Chondrocyte (in vitro differentiated cells): ENCODE results near the gene NIBAN1. TPM values are rescaled to one million over a fixed set of nuclear protein-coding genes. Genes with fewer than 3 reads are reported as not detected.

ENCODE experiments used
- DNase-seq: peaks from one replicate; pipeline ENCODE4 v3.0.0; 2021; ENCODE audit warnings: mixed read lengths, low spot score
- H3K27ac Mint-ChIP-seq: one replicate; pipeline ENCODE4 v1.8.0; 2021; ENCODE audit warnings: mild to moderate bottlenecking, moderate library complexity, mixed read lengths; ENCODE audit not compliant: unreplicated experiment
- H3K27me3 Mint-ChIP-seq: 2 replicates; pipeline ENCODE4 v1.8.0; 2021; ENCODE audit warnings: low read depth, mixed read lengths
- H3K36me3 Mint-ChIP-seq: 2 replicates; pipeline ENCODE4 v1.8.0; 2021; ENCODE audit warnings: low read depth, mixed read lengths
- H3K4me1 Mint-ChIP-seq: 2 replicates; pipeline ENCODE4 v1.8.0; 2021; ENCODE audit warnings: low read depth, mild to moderate bottlenecking, mixed read lengths
- H3K4me3 Mint-ChIP-seq: one replicate; pipeline ENCODE4 v1.8.0; 2021; ENCODE audit warnings: mild to moderate bottlenecking, moderate library complexity, mixed read lengths; ENCODE audit not compliant: unreplicated experiment
- H3K9me3 Mint-ChIP-seq: 2 replicates; pipeline ENCODE4 v1.8.0; 2021; ENCODE audit warnings: low read depth, mixed read lengths
- total RNA-seq: library from RNA; stranded (reverse); gene quantifications from 3 replicates; pipeline ENCODE4 v1.2.1, GENCODE V29; 2021
- TF ChIP-seq, protein P1 (sequence below): fragments of 200-600 bp; sonication (generic); IDR thresholded peaks from 2 replicates; pipeline ENCODE4 v1.5.0; 2021; ENCODE audit warnings: antibody characterized with exemption, mild to moderate bottlenecking, moderate library complexity

Gene NIBAN1
- total RNA-seq, 1 donor from 2014 or later = 101 TPM

DNA sequence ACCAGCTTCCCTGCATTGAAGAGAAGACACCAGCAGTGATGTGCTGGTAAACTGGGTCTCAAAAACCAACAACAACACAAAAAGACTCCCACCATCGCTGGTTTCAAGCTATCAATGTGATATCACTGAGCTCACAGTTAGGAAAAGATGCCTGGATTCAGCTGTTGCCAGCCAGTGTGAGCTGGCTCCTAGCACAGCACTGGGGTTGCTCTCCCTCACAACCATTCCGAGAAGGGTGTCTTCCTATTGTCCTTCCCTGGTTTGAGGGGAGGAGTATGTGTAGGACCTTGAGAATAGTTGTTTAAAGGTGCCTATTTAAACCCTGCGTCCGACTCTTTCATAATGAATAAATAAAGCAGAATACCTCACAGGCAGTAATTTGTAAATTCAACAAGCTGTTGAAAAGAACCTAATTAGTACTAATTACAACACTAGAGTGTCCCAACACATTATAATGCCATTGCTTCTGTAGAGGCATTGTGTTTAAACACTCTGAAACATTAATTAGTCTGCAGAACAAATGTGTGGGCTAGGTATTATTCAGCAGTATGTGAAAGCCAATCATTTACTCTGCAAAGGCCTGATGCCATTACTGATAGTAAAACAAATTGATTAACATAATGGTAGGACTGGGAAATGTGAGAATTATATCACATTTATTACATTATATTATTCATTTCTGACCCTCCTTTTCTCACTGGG is 17.2 kb downstream of the NIBAN1 start:
- Mint-ChIP-seq H3K9me3 (no peaks in the 10 kb centered on the region), H3K27ac (no peak overlapping the region), H3K4me1 (peaks cover 32% of the 10 kb centered on the region), H3K27me3 (no peaks in the 10 kb centered on the region), H3K36me3 (peaks cover 4% of the 10 kb centered on the region), H3K4me3 (no peak overlapping the region)
- TF ChIP-seq, protein P1, sequence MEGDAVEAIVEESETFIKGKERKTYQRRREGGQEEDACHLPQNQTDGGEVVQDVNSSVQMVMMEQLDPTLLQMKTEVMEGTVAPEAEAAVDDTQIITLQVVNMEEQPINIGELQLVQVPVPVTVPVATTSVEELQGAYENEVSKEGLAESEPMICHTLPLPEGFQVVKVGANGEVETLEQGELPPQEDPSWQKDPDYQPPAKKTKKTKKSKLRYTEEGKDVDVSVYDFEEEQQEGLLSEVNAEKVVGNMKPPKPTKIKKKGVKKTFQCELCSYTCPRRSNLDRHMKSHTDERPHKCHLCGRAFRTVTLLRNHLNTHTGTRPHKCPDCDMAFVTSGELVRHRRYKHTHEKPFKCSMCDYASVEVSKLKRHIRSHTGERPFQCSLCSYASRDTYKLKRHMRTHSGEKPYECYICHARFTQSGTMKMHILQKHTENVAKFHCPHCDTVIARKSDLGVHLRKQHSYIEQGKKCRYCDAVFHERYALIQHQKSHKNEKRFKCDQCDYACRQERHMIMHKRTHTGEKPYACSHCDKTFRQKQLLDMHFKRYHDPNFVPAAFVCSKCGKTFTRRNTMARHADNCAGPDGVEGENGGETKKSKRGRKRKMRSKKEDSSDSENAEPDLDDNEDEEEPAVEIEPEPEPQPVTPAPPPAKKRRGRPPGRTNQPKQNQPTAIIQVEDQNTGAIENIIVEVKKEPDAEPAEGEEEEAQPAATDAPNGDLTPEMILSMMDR = no peak
- no peak for DNase-seq

DNA sequence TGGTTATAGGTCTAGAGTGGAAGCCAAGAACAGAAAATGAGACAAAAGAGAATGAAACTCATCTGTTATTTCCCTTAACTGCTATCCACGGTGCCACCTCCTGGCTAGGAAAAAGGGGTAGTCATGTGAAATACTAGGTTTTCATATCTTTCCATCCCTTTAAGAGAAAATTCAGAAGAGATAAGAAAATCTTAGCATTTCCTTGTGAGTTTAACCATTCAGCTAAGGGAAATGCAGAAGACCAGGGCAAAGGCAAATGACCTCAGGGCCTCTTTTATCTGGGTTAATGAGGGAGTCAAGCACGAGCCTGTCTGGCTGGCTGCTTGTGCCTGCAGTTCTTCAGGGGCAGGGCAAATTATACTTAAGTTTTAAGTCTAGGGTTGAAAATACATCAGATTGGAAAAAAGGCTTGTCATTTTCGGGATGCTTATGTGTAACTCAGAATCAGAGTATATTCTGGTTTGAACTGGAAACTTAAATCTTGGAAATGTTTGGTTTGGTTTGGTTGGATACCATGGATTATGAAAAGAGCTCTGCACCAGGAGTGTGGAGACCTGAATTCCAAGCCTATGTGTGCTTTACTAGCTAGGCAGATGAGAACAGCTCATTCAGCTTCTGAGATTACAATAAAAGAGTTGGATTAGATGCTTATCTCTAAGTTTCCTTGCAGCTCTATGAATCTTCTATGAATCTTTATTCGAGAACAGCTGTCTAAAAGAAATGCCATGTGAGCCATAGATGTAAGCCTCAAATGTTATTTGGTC is 19.9 kb downstream of the NIBAN1 start:
- Mint-ChIP-seq H3K4me3 (no peak overlapping the region), H3K9me3 (no peaks in the 10 kb centered on the region), H3K4me1 (peaks cover 27% of the 10 kb centered on the region), H3K27ac (peak overlapping the region; percentile 24), H3K36me3 (peaks cover 6% of the 10 kb centered on the region), H3K27me3 (no peaks in the 10 kb centered on the region)
- TF ChIP-seq, protein P1 = peak; percentile 56
- no peak for DNase-seq

DNA sequence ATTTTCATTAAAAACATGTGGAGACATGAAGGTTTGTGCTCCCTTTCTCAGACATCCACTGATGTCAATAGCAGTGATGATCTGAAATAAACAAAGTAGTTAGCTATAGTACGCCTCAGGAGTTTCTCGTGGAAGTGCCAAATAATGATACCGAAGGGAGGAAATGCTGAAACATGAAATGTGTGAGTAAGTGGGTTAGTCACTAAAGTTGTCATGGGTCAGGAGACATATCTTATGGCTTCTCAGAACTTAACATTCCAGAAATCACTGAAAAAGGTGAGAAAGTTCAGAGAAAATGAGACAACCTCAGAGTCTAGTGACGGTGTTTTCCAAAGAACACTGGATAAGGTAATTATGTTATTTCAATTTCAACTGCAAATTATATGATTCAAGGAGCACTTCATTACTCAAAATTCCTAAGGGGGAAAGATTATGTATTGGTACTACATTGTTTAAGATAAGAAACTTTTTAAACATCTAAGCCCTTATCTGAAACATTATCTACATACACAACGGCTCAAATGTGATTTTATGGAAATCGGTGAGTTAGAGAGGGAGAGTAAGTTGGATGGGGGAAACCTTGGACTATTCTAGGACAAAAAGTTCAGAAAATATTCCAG is 20.6 kb downstream of the NIBAN1 start:
- H3K36me3 Mint-ChIP-seq = peaks cover 6% of the 10 kb centered on the region

DNA sequence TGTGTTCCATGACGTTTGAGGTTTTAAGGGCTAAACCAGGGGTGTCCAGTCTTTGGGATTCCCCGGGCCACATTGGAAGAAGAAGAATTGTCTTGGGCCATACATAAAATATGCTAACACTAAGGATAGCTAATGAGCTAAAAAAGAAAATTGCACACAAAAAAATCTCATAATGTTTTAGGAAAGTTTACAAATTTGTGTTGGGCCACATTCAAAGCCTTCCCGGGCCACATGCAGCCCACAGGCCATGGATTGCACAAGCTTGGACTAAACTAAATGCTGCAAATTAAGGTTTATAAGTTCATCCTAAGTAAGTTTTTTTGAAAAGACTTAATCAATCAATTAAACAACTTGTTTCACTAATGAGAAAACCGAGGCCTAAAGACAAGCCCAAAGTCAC is 21.9 kb downstream of the NIBAN1 start:
- TF ChIP-seq, protein P1 = no peak
- H3K36me3 Mint-ChIP-seq = peaks cover 6% of the 10 kb centered on the region
- DNase-seq = no peak
- no peak overlapping the region for H3K27ac Mint-ChIP-seq
- no peak overlapping the region for H3K4me3 Mint-ChIP-seq
- no peaks in the 10 kb centered on the region for H3K27me3 Mint-ChIP-seq
- peaks cover 17% of the 10 kb centered on the region for H3K4me1 Mint-ChIP-seq
- no peaks in the 10 kb centered on the region for H3K9me3 Mint-ChIP-seq

More for the DNA sequence above, 20.6 kb downstream of the NIBAN1 start:
- no peaks in the 10 kb centered on the region for H3K27me3 Mint-ChIP-seq
- TF ChIP-seq, protein P1 = no peak
- H3K4me3 Mint-ChIP-seq = no peak overlapping the region
- DNase-seq = no peak
- no peaks in the 10 kb centered on the region for H3K9me3 Mint-ChIP-seq
- H3K4me1 Mint-ChIP-seq = peaks cover 20% of the 10 kb centered on the region
- H3K27ac Mint-ChIP-seq = peak overlapping the region; percentile 24

DNA sequence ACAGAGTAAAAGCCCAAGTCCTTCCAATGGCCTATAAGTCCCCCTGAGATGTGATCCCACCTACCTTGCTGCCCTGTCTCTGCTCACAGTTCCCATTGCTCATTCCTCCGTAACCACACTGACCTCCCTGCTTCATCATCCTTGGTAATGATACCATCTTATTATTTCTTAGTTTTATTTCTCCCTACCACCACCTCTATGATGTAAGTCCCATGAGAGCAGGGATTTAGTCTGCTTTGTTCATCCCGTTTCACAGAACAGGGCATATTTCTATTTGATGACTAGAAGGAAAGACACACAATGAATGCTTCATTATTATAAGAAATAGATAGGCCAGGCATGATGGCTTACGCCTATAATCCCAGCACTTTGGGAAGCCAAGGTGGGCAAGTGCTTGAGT is 22.5 kb downstream of the NIBAN1 start:
- H3K27ac Mint-ChIP-seq = no peak overlapping the region
- no peak for DNase-seq
- no peak overlapping the region for H3K4me3 Mint-ChIP-seq
- H3K9me3 Mint-ChIP-seq = no peaks in the 10 kb centered on the region
- H3K27me3 Mint-ChIP-seq = no peaks in the 10 kb centered on the region
- peaks cover 22% of the 10 kb centered on the region for H3K4me1 Mint-ChIP-seq
- TF ChIP-seq, protein P1 = no peak
- H3K36me3 Mint-ChIP-seq = peaks cover 4% of the 10 kb centered on the region
